HepG2 (cell line): ENCODE measurements around the gene MIX23. TPM values are rescaled to one million over a fixed set of nuclear protein-coding genes. Genes with fewer than 3 reads are reported as not detected.
A peak's percentile ranks its signal among the peaks of the same experiment; 100 is the strongest.

Source experiments
- AKAP8 ChIP-seq: sonication (generic); formaldehyde crosslinking; IDR thresholded peaks from 2 replicates; pipeline ENCODE4 v1.5.1; 2020; ENCODE audit warnings: mild to moderate bottlenecking, missing genetic modification reagents
- AKNA ChIP-seq: sonication (generic); formaldehyde crosslinking; IDR thresholded peaks from 2 replicates; pipeline ENCODE4 v1.4.0; 2020; ENCODE audit warnings: missing genetic modification reagents, borderline replicate concordance
- GABPA ChIP-seq, 2 experiments: IDR thresholded peaks; 2 replicates each; pipeline ENCODE4 v1.6.1; 2011 to 2016; ENCODE audit warnings: low read depth in 2 of 2, low read length in 1 of 2, missing biosample characterization in 1 of 2, missing genetic modification characterization in 1 of 2
- GMEB1 ChIP-seq: sonication (generic); formaldehyde crosslinking; IDR thresholded peaks from 2 replicates; pipeline ENCODE4 v1.5.1; 2020; ENCODE audit warnings: missing genetic modification reagents, mild to moderate bottlenecking, borderline replicate concordance
- MAX ChIP-seq: IDR thresholded peaks from 2 replicates; pipeline ENCODE4 v1.6.1; 2012; ENCODE audit warnings: inconsistent platforms
- MTA1 ChIP-seq: sonication (generic); formaldehyde crosslinking; IDR thresholded peaks from 2 replicates; pipeline ENCODE4 v1.4.0; 2020; ENCODE audit warnings: missing genetic modification reagents, mild to moderate bottlenecking, borderline replicate concordance
- MXD4 ChIP-seq: IDR thresholded peaks from 2 replicates; pipeline ENCODE4 v1.6.1; 2016; ENCODE audit warnings: mild to moderate bottlenecking, missing biosample characterization, missing genetic modification reagents
- PLSCR1 ChIP-seq: sonication (generic); formaldehyde crosslinking; IDR thresholded peaks from 2 replicates; pipeline ENCODE4 v1.5.0; 2020; ENCODE audit warnings: missing genetic modification reagents, mild to moderate bottlenecking, borderline replicate concordance
- PPARG ChIP-seq: conservative IDR thresholded peaks from 2 replicates; pipeline ENCODE4 v1.6.1; 2016; ENCODE audit warnings: missing biosample characterization, missing genetic modification reagents
- RORA ChIP-seq: sonication (generic); formaldehyde crosslinking; IDR thresholded peaks from 2 replicates; pipeline ENCODE4 v1.5.0; 2020; ENCODE audit warnings: mild to moderate bottlenecking, missing genetic modification reagents, moderate library complexity
- TFDP2 ChIP-seq: sonication (generic); formaldehyde crosslinking; IDR thresholded peaks from 2 replicates; pipeline ENCODE4 v1.4.0; 2020; ENCODE audit warnings: missing genetic modification reagents
- ZBTB14 ChIP-seq: sonication (generic); formaldehyde crosslinking; IDR thresholded peaks from 2 replicates; pipeline ENCODE4 v1.4.0; 2020; ENCODE audit warnings: missing genetic modification reagents
- ZFP36L2 ChIP-seq: sonication (generic); formaldehyde crosslinking; IDR thresholded peaks from 2 replicates; pipeline ENCODE4 v1.4.0; 2020; ENCODE audit warnings: missing genetic modification reagents
- ZNF34 ChIP-seq: sonication (generic); formaldehyde crosslinking; IDR thresholded peaks from 2 replicates; pipeline ENCODE4 v1.4.0; 2020; ENCODE audit warnings: mild to moderate bottlenecking, missing genetic modification reagents, borderline replicate concordance
- ZNF547 ChIP-seq: sonication (generic); formaldehyde crosslinking; IDR thresholded peaks from 2 replicates; pipeline ENCODE4 v1.5.1; 2020; ENCODE audit warnings: mild to moderate bottlenecking, missing genetic modification reagents
- ZNF816 ChIP-seq: sonication (generic); formaldehyde crosslinking; IDR thresholded peaks from 2 replicates; pipeline ENCODE4 v1.8.0; 2022; ENCODE audit warnings: missing genetic modification reagents, mild to moderate bottlenecking, borderline replicate concordance
- ZNF83 ChIP-seq: sonication (generic); formaldehyde crosslinking; IDR thresholded peaks from 2 replicates; pipeline ENCODE4 v1.4.0; 2020; ENCODE audit warnings: missing genetic modification reagents, mild to moderate bottlenecking, borderline replicate concordance
- ZNF850 ChIP-seq: sonication (generic); formaldehyde crosslinking; conservative IDR thresholded peaks from 2 replicates; pipeline ENCODE4 v1.9.0; 2021; ENCODE audit warnings: mild to moderate bottlenecking, missing genetic modification reagents
- polyA plus RNA-seq, 8 experiments: library from polyadenylated mRNA; depleted of rRNA in 3 of 8; stranded (reverse) in 7 of 8; unstranded in 1 of 8; fragments of >200 nt; fragmentation: Illumina TruSeq in 4 of 8; extraction: Trizol in 4 of 8; gene quantifications; 2 replicates each; pipeline versions ENCODE4 v1.2.1 to v1.2.3, GENCODE V29; 2011 to 2016; ENCODE audit warnings: low read depth in 4 of 8, missing spikeins in 1 of 8, mixed read lengths in 1 of 8; ENCODE audit not compliant: insufficient read depth in 1 of 8
- total RNA-seq, 5 experiments: library from RNA; depleted of rRNA; stranded (reverse); fragments of >200 nt; fragmentation: Illumina TruSeq; extraction: Trizol; gene quantifications; 2 replicates each; pipeline ENCODE4 v1.2.3, GENCODE V29; 2016; ENCODE audit warnings: low read depth in 1 of 5

Gene MIX23
- total and polyA plus RNA-seq, 2 of the 13 experiments (the other 11 are each of a cell fraction or from before 2014, with no cell fraction given) = 20.0 to 152 TPM

GRCh38 chr3:122382888-122383666 lies at the start of gene MIX23 (continued):
- TF ChIP-seq ZBTB14 (CRISPR knock-in tag) (no peak), RORA (no peak), AKAP8 (CRISPR knock-in tag) (no peak), ZNF34 (CRISPR knock-in tag) (peak; percentile 87; the same call in 1 of the 2 replicates), PLSCR1 (CRISPR knock-in tag) (no peak), ZNF83 (no peak), MXD4 (CRISPR knock-in tag) (peak; percentile 80; the same call in 1 of the 2 replicates), AKNA (CRISPR knock-in tag) (no peak), ZNF850 (CRISPR knock-in tag) (no peak; the same call in 1 of the 2 replicates), ZNF547 (CRISPR knock-in tag) (peak; percentile 87; the same call in 1 of the 2 replicates), PPARG (CRISPR knock-in tag) (0 out of 2 replicates have a peak, but pooled peaks have one; percentile 15), ZNF816 (CRISPR knock-in tag) (peak; percentile 13; the same call in 1 of the 2 replicates), ZFP36L2 (CRISPR knock-in tag) (no peak), GABPA (IDR thresholded peaks at IDR 0.05; ENCODE audit: low read depth, low read length) (no peak), GABPA (CRISPR knock-in tag; IDR thresholded peaks at IDR 0.05; ENCODE audit: low read depth) (peak; percentile 18), TFDP2 (CRISPR knock-in tag) (peak; percentile 49; the same call in 1 of the 2 replicates), GMEB1 (peak; percentile 58; the same call in 1 of the 2 replicates), MAX (peak; percentile 90), MTA1 (CRISPR knock-in tag) (peak; percentile 84; the same call in 1 of the 2 replicates)
